CD14-positive monocyte (primary cell): Measurements from ENCODE around the gene ADD2. TPM values are rescaled to one million over a fixed set of nuclear protein-coding genes. Genes with fewer than 3 reads are reported as not detected.

Source experiments
- DNase-seq, 3 donors: peaks; one replicate each; pipeline ENCODE4 v3.0.0-alpha.2; 2011 to 2022
- H2AFZ ChIP-seq: 2 replicates; pipeline ENCODE4 v1.6.0; 2012; ENCODE audit warnings: mild to moderate bottlenecking, low read depth, low read length, inconsistent platforms; ENCODE audit not compliant: insufficient read depth, poor library complexity, severe bottlenecking
- H3K27ac ChIP-seq, 2 donors: 1 replicate in 1 of 2; 2 replicates in 1 of 2; pipeline ENCODE4 v1.5.1; 2012 to 2013; ENCODE audit warnings: low read length in 2 of 2, control low read depth in 1 of 2, inconsistent platforms in 1 of 2, low read depth in 1 of 2, mild to moderate bottlenecking in 1 of 2
- H3K27me3 ChIP-seq, 2 donors: one replicate each; pipeline versions ENCODE4 v1.6.0 to v1.6.1; 2011 to 2013; ENCODE audit warnings: low read length in 2 of 2; ENCODE audit not compliant: control insufficient read depth in 2 of 2, insufficient read depth in 2 of 2
- H3K36me3 ChIP-seq, 2 donors: replicated peaks in 1 of 2; 1 replicate in 1 of 2; 2 replicates in 1 of 2; pipeline versions ENCODE4 v1.5.1 to v1.6.1; 2012 to 2013; ENCODE audit warnings: low read length in 2 of 2, control low read depth in 1 of 2, inconsistent platforms in 1 of 2, mild to moderate bottlenecking in 1 of 2; ENCODE audit not compliant: insufficient read depth in 2 of 2, control insufficient read depth in 1 of 2
- H3K4me1 ChIP-seq, 2 donors: 1 replicate in 1 of 2; 2 replicates in 1 of 2; pipeline versions ENCODE4 v1.5.1 to v1.6.1; 2012 to 2013; ENCODE audit warnings: low read length in 2 of 2, control low read depth in 1 of 2, inconsistent platforms in 1 of 2, mild to moderate bottlenecking in 1 of 2, moderate library complexity in 1 of 2; ENCODE audit not compliant: insufficient read depth in 2 of 2, control insufficient read depth in 1 of 2
- H3K4me2 ChIP-seq: replicated peaks from 2 replicates; pipeline ENCODE3; 2012; ENCODE audit warnings: low read length, moderate library complexity, mild to moderate bottlenecking; ENCODE audit not compliant: poor library complexity, severe bottlenecking; ENCODE audit errors: extremely low read depth
- H3K4me3 ChIP-seq, 3 experiments: fragments of 200-600 bp in 1 of 3; sonication (generic) in 1 of 3; replicated peaks in 1 of 3; 1 replicate in 2 of 3; 2 replicates in 1 of 3; pipeline ENCODE4 v1.5.1; 2011 to 2013; ENCODE audit warnings: low read length in 3 of 3, mild to moderate bottlenecking in 3 of 3, control low read depth in 2 of 3, low read depth in 2 of 3, inconsistent platforms in 1 of 3, moderate library complexity in 1 of 3
- H3K79me2 ChIP-seq: 2 replicates; pipeline ENCODE4 v1.6.0; 2012; ENCODE audit warnings: mild to moderate bottlenecking, control low read depth, inconsistent platforms, low read length, moderate library complexity; ENCODE audit not compliant: insufficient read depth
- H3K9ac ChIP-seq: 2 replicates; pipeline ENCODE4 v1.6.0; 2017; ENCODE audit warnings: low read length, mild to moderate bottlenecking; ENCODE audit not compliant: insufficient read depth, poor library complexity, severe bottlenecking
- H3K9me3 ChIP-seq, 2 donors: replicated peaks in 1 of 2; 1 replicate in 1 of 2; 2 replicates in 1 of 2; pipeline versions ENCODE4 v1.5.1 to v1.6.1; 2012 to 2013; ENCODE audit warnings: low read length in 2 of 2, control low read depth in 1 of 2; ENCODE audit not compliant: control insufficient read depth in 1 of 2, insufficient read depth in 1 of 2
- H4K20me1 ChIP-seq: 2 replicates; pipeline ENCODE4 v1.6.0; 2012; ENCODE audit warnings: mild to moderate bottlenecking, low read length, control low read depth, moderate library complexity; ENCODE audit not compliant: insufficient read depth
- H3K27ac Mint-ChIP-seq, 7 donors: one replicate each; pipeline ENCODE4 v1.8.0; 2020; ENCODE audit warnings: mild to moderate bottlenecking in 7 of 7, mixed read lengths in 7 of 7, moderate library complexity in 6 of 7, inconsistent platforms in 2 of 7
- H3K27me3 Mint-ChIP-seq, 3 donors: one replicate each; pipeline ENCODE4 v1.8.0; 2021 to 2022; ENCODE audit warnings: low read depth in 3 of 3, mild to moderate bottlenecking in 3 of 3, mixed read lengths in 3 of 3, moderate library complexity in 3 of 3, inconsistent platforms in 1 of 3
- H3K36me3 Mint-ChIP-seq, 2 donors: one replicate each; pipeline ENCODE4 v1.8.0; 2020; ENCODE audit warnings: mixed read lengths in 2 of 2, inconsistent platforms in 1 of 2, mild to moderate bottlenecking in 1 of 2
- H3K4me1 Mint-ChIP-seq: one replicate; pipeline ENCODE4 v1.8.0; 2020; ENCODE audit warnings: mild to moderate bottlenecking, mixed read lengths
- H3K4me3 Mint-ChIP-seq, 2 donors: one replicate each; pipeline ENCODE4 v1.8.0; 2020; ENCODE audit warnings: mild to moderate bottlenecking in 2 of 2, mixed read lengths in 2 of 2, moderate library complexity in 1 of 2
- H3K9me3 Mint-ChIP-seq, 7 donors: one replicate each; pipeline ENCODE4 v1.8.0; 2020 to 2022; ENCODE audit warnings: mixed read lengths in 7 of 7, mild to moderate bottlenecking in 6 of 7, moderate library complexity in 6 of 7, inconsistent platforms in 2 of 7
- WGBS: methylation state at CpG from one replicate; pipeline ENCODE4 v1.1.5; 2013; ENCODE audit warnings: missing lambda C conversion rate; ENCODE audit not compliant: insufficient coverage; 5-methylcytosine and 5-hydroxymethylcytosine counted together
- intact Hi-C, 2 donors: fragments of 100-400 bp; cut with micrococcal nuclease; formaldehyde crosslinking; loops; one replicate each; pipeline versions ENCODE4 v1.15.0 to v1.15.1; 2023
- polyA plus RNA-seq, 3 donors: library from polyadenylated mRNA; depleted of rRNA in 1 of 3; unstranded in 2 of 3; stranded (reverse) in 1 of 3; fragments of 300-500 nt in 2 of 3; fragments of >200 nt in 1 of 3; fragmentation: Illumina TruSeq in 2 of 3; gene quantifications; 1 replicate in 2 of 3; 2 replicates in 1 of 3; pipeline ENCODE4 v1.2.3, GENCODE V29; 2012 to 2021
- TF ChIP-seq, protein P1 (sequence below): fragments of 200-600 bp; IDR thresholded peaks from one replicate; pipeline ENCODE4 v1.8.0; 2022; ENCODE audit warnings: antibody characterized with exemption, mild to moderate bottlenecking

ADD2 gene
- polyA plus RNA-seq, 3 donors = 0.18 to 0.56 (median 0.26) TPM

DNA sequence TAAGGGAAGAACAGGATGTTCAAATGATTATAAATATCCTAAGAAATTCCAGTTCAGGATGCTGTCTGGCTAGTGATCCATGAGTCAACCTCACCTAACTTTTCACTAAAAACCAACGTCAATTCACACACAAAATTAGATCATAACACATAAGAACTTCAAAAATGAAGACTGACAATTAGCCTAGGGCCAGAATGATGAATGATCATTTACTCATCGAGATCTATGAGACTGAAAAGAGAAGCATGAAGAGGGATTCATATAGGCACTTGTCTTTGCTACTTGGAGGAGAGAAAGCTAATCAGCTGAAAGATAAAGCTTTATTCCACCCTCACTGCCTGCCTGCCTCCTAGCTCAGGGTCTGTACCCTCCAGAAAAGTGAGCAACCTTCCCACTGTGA lies 29.8 kb downstream of the ADD2 start:
- no peaks in the 10 kb centered on the region for H3K79me2 ChIP-seq
- no peak overlapping the region for H2AFZ ChIP-seq
- Mint-ChIP-seq H3K4me1 (no peaks in the 10 kb centered on the region), H3K27ac (no peak overlapping the region), H3K27me3 (peaks cover 9 to 35% (median 13%) of the 10 kb centered on the region in 3 donors), H3K9me3 (peaks cover 0 to 5% (median 0%) of the 10 kb centered on the region in 7 donors), H3K36me3 (no peaks in the 10 kb centered on the region), H3K4me3 (no peak overlapping the region)
- no peak overlapping the region for H3K27ac ChIP-seq
- no peaks in the 10 kb centered on the region for H3K9me3 ChIP-seq
- peaks cover 14 to 15% of the 10 kb centered on the region in 2 donors for H3K27me3 ChIP-seq
- no peak for DNase-seq
- no peaks in the 10 kb centered on the region for H4K20me1 ChIP-seq
- no peak overlapping the region for H3K9ac ChIP-seq
- H3K4me2 ChIP-seq = no peak overlapping the region
- intact Hi-C loops = no loop called here
- TF ChIP-seq, protein P1, sequence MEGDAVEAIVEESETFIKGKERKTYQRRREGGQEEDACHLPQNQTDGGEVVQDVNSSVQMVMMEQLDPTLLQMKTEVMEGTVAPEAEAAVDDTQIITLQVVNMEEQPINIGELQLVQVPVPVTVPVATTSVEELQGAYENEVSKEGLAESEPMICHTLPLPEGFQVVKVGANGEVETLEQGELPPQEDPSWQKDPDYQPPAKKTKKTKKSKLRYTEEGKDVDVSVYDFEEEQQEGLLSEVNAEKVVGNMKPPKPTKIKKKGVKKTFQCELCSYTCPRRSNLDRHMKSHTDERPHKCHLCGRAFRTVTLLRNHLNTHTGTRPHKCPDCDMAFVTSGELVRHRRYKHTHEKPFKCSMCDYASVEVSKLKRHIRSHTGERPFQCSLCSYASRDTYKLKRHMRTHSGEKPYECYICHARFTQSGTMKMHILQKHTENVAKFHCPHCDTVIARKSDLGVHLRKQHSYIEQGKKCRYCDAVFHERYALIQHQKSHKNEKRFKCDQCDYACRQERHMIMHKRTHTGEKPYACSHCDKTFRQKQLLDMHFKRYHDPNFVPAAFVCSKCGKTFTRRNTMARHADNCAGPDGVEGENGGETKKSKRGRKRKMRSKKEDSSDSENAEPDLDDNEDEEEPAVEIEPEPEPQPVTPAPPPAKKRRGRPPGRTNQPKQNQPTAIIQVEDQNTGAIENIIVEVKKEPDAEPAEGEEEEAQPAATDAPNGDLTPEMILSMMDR = no peak
- H3K4me3 ChIP-seq = no peak overlapping the region
- H3K4me1 ChIP-seq = no peaks in the 10 kb centered on the region
- WGBS = 80% methylated on average over 1 of the region's 2 CpGs
- no peaks in the 10 kb centered on the region for H3K36me3 ChIP-seq

DNA sequence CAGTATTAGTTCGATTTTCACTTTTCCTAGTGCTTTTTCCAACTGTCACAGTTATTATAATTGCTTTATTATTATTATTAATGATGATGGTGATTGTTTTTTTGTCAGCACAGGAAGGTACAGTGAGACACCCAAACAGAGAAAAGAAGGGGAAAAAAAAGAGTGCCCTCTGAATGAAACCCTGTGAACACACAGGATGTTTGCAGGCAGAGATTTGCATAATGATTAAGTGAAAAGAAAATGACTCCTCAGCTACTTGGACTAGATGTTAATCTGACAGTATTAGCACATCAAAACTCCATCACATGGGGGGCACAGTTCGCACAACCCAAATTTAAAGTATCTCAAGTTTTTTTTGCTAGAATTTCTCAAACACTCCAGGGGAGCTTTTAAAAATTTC lies 32.9 kb downstream of the ADD2 start:
- intact Hi-C loops = no loop called here
- peaks cover 0 to 5% (median 0%) of the 10 kb centered on the region in 7 donors for H3K9me3 Mint-ChIP-seq
- Histone ChIP-seq H3K4me2 (no peak overlapping the region), H3K4me1 (no peaks in the 10 kb centered on the region), H3K27me3 (peaks cover 14% of the 10 kb centered on the region in 2 donors), H3K79me2 (no peaks in the 10 kb centered on the region), H3K27ac (no peak overlapping the region), H3K36me3 (no peaks in the 10 kb centered on the region), H3K9me3 (no peaks in the 10 kb centered on the region), H2AFZ (no peak overlapping the region), H4K20me1 (no peaks in the 10 kb centered on the region), H3K4me3 (no peak overlapping the region), H3K9ac (no peak overlapping the region)
- peaks cover 14 to 38% (median 15%) of the 10 kb centered on the region in 3 donors for H3K27me3 Mint-ChIP-seq
- no peaks in the 10 kb centered on the region for H3K4me1 Mint-ChIP-seq
- H3K4me3 Mint-ChIP-seq = no peak overlapping the region
- WGBS = 100% methylated on average over 1 of the region's 2 CpGs
- H3K36me3 Mint-ChIP-seq = no peaks in the 10 kb centered on the region
- no peak for DNase-seq
- no peak overlapping the region for H3K27ac Mint-ChIP-seq
- TF ChIP-seq, protein P1 = no peak
